Mucosa of descending colon (tissue), 3 donors: Measurements from ENCODE around the gene COL18A1. TPM values are rescaled to one million over a fixed set of nuclear protein-coding genes. Genes with fewer than 3 reads are reported as not detected.
A peak's percentile ranks its signal among the peaks of the same experiment; 100 is the strongest.

ENCODE experiments used
- ATAC-seq: fragments of 200-7000 bp; cut with Tn5 transposase; one replicate; pipeline ENCODE4 v1.9.1; 2020; ENCODE audit warnings: mild to moderate bottlenecking, moderate library complexity
- DNase-seq, 3 donors: peaks; one replicate each; pipeline ENCODE4 v3.0.0-alpha.2; 2020
- H3K36me3 ChIP-seq: fragments of 200-600 bp; one replicate; pipeline ENCODE4 v1.8.0; 2021; ENCODE audit warnings: low read depth, mild to moderate bottlenecking
- H3K4me1 ChIP-seq: fragments of 200-600 bp; one replicate; pipeline ENCODE4 v1.8.0; 2021; ENCODE audit warnings: low read depth, mild to moderate bottlenecking
- H3K4me3 ChIP-seq: fragments of 200-600 bp; one replicate; pipeline ENCODE4 v1.8.0; 2021; ENCODE audit warnings: mild to moderate bottlenecking
- H3K9me3 ChIP-seq: fragments of 200-600 bp; one replicate; pipeline ENCODE4 v1.8.0; 2021; ENCODE audit warnings: mild to moderate bottlenecking
- intact Hi-C, 2 donors: fragments of 100-400 bp; cut with DNase I in 1 of 2; cut with micrococcal nuclease in 1 of 2; formaldehyde crosslinking; loops; one replicate each; pipeline versions ENCODE4 v1.11.0 to v1.11.1; 2022; cut with DNase I, micrococcal nuclease
- total RNA-seq, 3 donors: library from RNA; stranded (reverse); fragmentation: NEBNext Ultra II Directional in 2 of 3; extraction: Animal tissue kit (Norgen Biotek cat#: 25700) in 2 of 3; gene quantifications; one replicate each; pipeline versions ENCODE4 v1.2.1 to v1.2.4, GENCODE V29; 2021 to 2023
- TF ChIP-seq, protein P1 (sequence below): fragments of 200-600 bp; IDR thresholded peaks from one replicate; pipeline ENCODE4 v1.8.0; 2022; ENCODE audit warnings: antibody characterized with exemption, mild to moderate bottlenecking
- donor health status: DM: no; HTN: no; CAD: no; lungs with moderate emphysema.
- donor health status: DM: no; HTN: no; CAD: no.
- donor health status: DM: no; HTN: yes; CAD: no.

Gene COL18A1
- total RNA-seq, 3 donors from 2014 or later: 4.6 to 46.9 (median 21.3) TPM

DNA sequence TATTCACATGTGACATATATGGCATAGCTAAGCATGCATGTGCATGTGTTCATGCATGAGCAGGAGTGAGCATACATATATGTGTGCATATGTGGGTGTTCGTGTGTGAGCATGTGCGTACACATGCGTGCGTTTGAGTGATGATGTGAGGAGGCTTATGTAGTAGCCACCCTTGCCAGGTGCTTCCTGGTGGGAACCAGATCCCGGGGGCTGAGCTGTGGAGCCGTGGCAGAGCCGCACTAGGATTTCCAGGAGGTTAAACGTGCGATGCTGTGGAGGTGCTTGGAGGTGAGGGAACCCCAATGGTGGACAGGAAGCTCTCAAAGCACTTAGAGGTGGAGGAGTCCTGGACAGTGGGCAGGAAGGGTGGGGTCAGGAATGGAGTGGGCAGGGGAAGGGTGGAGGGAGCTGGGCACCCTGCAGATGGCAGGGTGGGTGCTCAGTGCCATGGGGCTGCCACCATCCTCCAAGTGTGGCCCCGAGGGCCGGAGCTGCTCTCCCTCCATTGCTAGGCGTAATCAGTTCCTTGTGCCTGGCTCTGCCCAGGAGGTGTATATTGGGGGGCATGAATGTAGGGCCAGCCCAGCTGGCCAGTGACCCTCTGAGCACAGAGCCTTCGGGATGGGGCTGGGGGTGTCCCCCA lies 48.5 kb downstream of the COL18A1 start:
- H3K9me3 ChIP-seq: no peaks in the 10 kb centered on the region
- TF ChIP-seq, protein P1, sequence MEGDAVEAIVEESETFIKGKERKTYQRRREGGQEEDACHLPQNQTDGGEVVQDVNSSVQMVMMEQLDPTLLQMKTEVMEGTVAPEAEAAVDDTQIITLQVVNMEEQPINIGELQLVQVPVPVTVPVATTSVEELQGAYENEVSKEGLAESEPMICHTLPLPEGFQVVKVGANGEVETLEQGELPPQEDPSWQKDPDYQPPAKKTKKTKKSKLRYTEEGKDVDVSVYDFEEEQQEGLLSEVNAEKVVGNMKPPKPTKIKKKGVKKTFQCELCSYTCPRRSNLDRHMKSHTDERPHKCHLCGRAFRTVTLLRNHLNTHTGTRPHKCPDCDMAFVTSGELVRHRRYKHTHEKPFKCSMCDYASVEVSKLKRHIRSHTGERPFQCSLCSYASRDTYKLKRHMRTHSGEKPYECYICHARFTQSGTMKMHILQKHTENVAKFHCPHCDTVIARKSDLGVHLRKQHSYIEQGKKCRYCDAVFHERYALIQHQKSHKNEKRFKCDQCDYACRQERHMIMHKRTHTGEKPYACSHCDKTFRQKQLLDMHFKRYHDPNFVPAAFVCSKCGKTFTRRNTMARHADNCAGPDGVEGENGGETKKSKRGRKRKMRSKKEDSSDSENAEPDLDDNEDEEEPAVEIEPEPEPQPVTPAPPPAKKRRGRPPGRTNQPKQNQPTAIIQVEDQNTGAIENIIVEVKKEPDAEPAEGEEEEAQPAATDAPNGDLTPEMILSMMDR: no peak
- no peaks in the 10 kb centered on the region for H3K4me1 ChIP-seq
- intact Hi-C loops: no loop called here
- H3K4me3 ChIP-seq: no peak overlapping the region
- no peaks in the 10 kb centered on the region for H3K36me3 ChIP-seq
- ATAC-seq (no peak), DNase-seq (peak in 2 of 3 donors; percentile 5 to 25)

DNA sequence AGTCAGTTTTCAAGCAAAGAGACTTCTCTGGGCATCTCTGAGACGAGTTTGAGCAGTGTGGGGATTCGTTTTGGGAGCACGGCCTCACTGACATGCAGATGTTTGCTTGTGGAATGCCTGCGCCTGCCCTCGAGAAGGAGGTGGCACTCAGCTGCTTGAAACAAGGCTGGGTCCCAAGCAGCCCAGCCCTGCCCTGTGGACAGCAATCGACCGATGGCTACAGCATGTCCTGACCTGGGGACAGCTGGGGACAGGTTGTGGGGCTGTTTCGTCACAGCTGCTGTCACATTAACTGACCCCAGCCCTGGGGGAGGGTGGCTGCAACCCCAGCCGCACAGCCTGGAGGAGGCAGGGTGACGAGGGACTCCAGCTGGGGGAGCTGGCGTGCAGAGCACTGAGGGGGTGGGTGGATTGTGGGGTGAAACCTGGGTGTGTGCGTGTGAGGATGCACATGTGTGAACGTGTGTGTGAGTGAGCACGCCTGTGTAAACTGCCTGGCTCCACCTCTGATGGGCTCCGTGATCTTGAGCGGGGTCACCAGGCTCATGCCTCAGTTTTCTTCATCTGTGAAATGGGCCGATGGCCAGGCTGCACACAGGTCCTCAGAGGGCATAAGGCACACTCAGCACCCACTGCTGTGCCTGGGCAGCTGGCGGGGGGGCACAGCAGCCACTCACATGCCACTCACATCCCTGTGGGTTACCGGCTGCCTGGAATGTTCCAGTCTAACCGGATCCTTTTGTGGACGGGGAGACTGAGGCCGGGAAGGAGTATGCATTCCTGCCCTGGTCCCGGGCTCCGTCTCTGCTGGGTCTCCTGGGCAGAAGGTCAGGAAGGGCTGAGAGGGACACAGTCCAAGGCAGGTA lies 49.3 kb downstream of the COL18A1 start:
- no peak for ATAC-seq
- no peaks in the 10 kb centered on the region for H3K36me3 ChIP-seq
- DNase-seq: peak in 2 of 3 donors; percentile 25 to 43
- no peak overlapping the region for H3K4me3 ChIP-seq
- TF ChIP-seq, protein P1: no peak
- no peaks in the 10 kb centered on the region for H3K9me3 ChIP-seq
- H3K4me1 ChIP-seq: no peaks in the 10 kb centered on the region
- intact Hi-C loops: no loop called here

DNA sequence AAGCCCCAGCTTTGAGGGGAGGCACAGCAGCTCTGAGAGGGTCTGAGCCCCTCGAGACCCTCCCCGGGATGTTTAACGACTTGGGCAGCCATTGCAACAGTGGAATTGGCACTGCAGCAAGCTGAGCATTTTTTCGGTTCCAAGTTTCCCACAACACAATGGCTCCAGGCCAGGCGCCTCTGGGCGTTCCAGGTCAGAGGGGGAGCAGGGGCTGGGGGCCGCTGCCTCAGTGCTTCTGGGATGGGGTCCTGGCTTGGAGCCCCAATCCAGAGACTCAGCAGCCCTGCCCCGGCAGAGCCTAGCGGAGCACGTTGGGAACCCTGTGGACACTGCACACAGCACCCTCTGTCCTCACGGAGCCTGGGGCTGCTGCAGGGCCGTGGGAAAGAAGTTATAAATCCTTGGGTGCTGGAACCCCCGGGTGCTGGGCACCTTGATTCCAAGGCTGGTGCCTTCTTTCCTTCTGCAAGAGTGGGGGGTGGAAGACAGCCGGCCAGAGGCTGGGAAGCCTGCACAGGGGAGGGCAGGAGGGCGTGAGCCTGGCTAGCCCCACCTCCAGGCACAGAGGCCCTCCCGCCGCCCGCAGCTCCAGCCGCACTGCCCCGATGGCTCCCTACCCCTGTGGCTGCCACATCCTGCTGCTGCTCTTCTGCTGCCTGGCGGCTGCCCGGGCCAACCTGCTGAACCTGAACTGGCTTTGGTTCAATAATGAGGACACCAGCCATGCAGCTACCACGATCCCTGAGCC lies 50.1 kb downstream of the COL18A1 start:
- TF ChIP-seq, protein P1: no peak
- DNase-seq (peak in 2 of 3 donors; percentile 31 to 47), ATAC-seq (peak; percentile 47)
- Histone ChIP-seq H3K4me1 (no peaks in the 10 kb centered on the region), H3K36me3 (no peaks in the 10 kb centered on the region), H3K9me3 (no peaks in the 10 kb centered on the region), H3K4me3 (no peak overlapping the region)
- intact Hi-C loops: no loop called here

DNA sequence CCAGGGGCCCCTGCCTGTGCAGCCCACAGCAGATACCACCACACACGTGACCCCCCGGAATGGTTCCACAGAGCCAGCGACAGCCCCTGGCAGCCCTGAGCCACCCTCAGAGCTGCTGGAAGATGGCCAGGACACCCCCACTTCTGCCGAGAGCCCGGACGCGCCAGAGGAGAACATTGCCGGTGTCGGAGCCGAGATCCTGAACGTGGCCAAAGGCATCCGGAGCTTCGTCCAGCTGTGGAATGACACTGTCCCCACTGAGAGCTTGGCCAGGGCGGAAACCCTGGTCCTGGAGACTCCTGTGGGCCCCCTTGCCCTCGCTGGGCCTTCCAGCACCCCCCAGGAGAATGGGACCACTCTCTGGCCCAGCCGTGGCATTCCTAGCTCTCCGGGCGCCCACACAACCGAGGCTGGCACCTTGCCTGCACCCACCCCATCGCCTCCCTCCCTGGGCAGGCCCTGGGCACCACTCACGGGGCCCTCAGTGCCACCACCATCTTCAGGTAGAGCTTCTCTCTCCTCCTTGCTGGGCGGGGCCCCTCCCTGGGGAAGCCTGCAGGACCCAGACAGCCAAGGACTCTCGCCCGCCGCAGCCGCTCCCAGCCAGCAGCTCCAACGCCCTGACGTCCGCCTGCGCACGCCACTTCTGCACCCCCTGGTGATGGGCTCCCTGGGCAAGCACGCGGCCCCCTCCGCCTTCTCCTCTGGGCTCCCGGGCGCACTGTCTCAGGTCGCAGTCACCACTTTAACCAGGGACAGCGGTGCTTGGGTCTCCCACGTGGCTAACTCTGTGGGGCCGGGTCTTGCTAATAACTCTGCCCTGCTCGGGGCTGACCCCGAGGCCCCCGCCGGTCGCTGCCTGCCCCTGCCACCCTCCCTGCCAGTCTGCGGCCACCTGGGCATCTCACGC lies 51.0 kb downstream of the COL18A1 start:
- Histone ChIP-seq H3K4me1 (no peaks in the 10 kb centered on the region), H3K9me3 (no peaks in the 10 kb centered on the region), H3K4me3 (no peak overlapping the region), H3K36me3 (no peaks in the 10 kb centered on the region)
- TF ChIP-seq, protein P1: no peak
- peak in 2 of 3 donors; percentile 24 to 50 for DNase-seq
- no peak for ATAC-seq
- intact Hi-C loops: no loop called here
